ENCODE data around the gene FSHB.

DNA sequence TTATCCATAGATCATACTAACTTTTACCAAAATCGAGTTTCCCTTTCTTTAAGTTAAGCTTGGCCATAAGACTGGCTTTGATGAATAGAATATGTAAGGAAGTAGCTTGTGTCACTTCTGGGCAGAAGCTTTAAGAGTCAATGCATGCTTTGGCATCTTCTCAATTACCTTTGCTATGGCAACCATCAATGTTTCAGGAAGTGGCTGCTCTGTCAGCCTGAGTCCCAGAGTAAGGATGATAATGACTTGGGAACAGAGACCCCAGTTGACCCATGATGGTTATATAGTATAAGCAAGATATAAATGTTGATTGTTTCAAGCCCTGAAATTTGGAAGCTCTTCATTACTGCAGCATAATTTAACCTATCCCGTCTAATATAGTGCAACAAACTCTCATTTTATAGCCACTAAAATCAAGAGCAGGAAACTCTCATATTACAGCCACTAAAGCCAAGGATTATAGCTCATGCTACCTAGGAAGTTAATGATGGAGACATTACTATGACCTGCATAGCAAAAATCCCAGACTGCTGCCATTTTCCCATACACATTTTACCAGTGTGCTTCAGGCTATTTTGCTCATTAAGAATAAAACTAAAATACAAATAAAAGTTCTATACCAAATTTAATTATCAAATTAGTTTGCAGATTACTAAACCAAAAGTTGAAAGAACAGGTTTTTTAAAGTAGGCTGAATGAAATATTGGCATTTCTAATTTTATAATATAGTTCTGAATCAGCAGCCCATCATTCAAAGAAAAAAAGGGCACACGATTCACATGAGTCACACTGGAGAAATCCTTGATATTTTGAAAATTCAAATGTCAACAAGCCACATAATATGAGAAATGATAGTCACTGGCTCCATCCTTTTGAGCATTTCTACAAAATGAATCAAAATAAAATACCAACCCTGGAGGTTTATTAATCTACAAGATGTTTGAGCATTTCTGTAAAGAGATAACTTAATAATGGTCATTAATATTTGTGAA is 23.8 kb downstream of the FSHB start:
- TF ChIP-seq SP2 (IDR thresholded peaks at IDR 0.05; ENCODE audit: low read length) (no peak), POLR2A (IDR thresholded peaks at IDR 0.05; ENCODE audit: control extremely low read depth in 1 of 2, low read depth in 2 of 2, low read length in 2 of 2) (no peak), YY1 (IDR thresholded peaks at IDR 0.05; ENCODE audit: low read depth, low read length) (no peak), SP1 (IDR thresholded peaks at IDR 0.05; ENCODE audit: low read depth, low read length) (no peak)
- TF ChIP-seq, protein P1, sequence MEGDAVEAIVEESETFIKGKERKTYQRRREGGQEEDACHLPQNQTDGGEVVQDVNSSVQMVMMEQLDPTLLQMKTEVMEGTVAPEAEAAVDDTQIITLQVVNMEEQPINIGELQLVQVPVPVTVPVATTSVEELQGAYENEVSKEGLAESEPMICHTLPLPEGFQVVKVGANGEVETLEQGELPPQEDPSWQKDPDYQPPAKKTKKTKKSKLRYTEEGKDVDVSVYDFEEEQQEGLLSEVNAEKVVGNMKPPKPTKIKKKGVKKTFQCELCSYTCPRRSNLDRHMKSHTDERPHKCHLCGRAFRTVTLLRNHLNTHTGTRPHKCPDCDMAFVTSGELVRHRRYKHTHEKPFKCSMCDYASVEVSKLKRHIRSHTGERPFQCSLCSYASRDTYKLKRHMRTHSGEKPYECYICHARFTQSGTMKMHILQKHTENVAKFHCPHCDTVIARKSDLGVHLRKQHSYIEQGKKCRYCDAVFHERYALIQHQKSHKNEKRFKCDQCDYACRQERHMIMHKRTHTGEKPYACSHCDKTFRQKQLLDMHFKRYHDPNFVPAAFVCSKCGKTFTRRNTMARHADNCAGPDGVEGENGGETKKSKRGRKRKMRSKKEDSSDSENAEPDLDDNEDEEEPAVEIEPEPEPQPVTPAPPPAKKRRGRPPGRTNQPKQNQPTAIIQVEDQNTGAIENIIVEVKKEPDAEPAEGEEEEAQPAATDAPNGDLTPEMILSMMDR (IDR thresholded peaks at IDR 0.05; ENCODE audit: control extremely low read depth in 1 of 3, insufficient read depth in 1 of 3, low read depth in 1 of 3, low read length in 3 of 3) = no peak

All from H1 (cell line).